Measurements from ENCODE around the gene NCAPG2. TPM values are rescaled to one million over a fixed set of nuclear protein-coding genes. Genes with fewer than 3 reads are reported as not detected.

NCAPG2 gene
- total RNA-seq, 4 donors from 2014 or later: 6.7 to 8.3 (median 7.7) TPM

DNA sequence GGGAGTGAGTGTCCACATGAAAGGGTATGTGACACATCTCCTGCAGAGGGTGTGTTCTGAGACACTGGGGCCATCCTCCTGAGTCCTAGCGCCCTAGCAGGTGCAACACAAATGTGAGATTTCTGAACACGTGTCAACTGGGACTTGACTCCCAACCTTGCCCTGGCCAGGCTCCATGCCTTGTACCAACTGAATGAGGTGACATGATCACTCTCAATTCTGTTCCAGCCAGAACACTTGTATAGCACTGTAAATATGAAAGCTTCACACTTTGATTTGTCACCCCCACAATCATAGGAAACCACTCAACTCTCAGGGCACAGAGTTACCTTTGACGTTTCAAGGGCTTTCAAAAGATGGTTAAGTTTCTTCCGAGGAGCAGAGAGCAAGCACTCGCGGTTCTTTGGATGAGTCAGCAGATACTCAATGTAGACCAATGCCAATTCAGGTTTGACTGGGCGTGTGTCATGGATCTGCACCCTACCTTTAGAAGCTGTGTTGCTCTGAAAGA, 48.6 kb downstream of the NCAPG2 start:
- H3K36me3 ChIP-seq: no peaks in the 10 kb centered on the region
- no peaks in the 10 kb centered on the region for H3K9me3 ChIP-seq
- H3K4me3 ChIP-seq (replicated peaks in 1 of 3): no peak overlapping the region
- no peak for DNase-seq
- no peaks in the 10 kb centered on the region for H3K4me1 ChIP-seq
- TF ChIP-seq CTCF (IDR thresholded peaks at IDR 0.05): no peak
- TF ChIP-seq POLR2A (IDR thresholded peaks at IDR 0.05): no peak
- 87 to 88% methylated on average over 7 of the region's 7 CpGs for WGBS, 2 donors
- H3K27ac ChIP-seq: no peak overlapping the region
- H3K27me3 ChIP-seq: no peaks in the 10 kb centered on the region
- intact Hi-C loops (cut with DNase I): no loop called here

- H3K4me3 ChIP-seq (replicated peaks in 1 of 3): no peak overlapping the region
- intact Hi-C loops (cut with DNase I): no loop called here
- no peaks in the 10 kb centered on the region for H3K36me3 ChIP-seq
- H3K4me1 ChIP-seq: no peaks in the 10 kb centered on the region
- no peaks in the 10 kb centered on the region for H3K27me3 ChIP-seq
- DNase-seq: no peak
- 97 to 98% methylated on average over 11 of the region's 11 CpGs for whole genome bisulfite sequencing, 2 donors
- no peak for TF ChIP-seq POLR2A (IDR thresholded peaks at IDR 0.05)
- no peak for TF ChIP-seq CTCF (IDR thresholded peaks at IDR 0.05)
- H3K9me3 ChIP-seq: no peaks in the 10 kb centered on the region
- H3K27ac ChIP-seq: no peak overlapping the region
These were observed 49.1 kb downstream of the NCAPG2 start for GRCh38 chr7:158655507-158655906.

GRCh38 chr7:158651968-158652565, 52.5 kb downstream of the NCAPG2 start:
- Histone ChIP-seq H3K27me3 (no peaks in the 10 kb centered on the region), H3K27ac (no peak overlapping the region), H3K4me1 (no peaks in the 10 kb centered on the region), H3K9me3 (no peaks in the 10 kb centered on the region), H3K36me3 (no peaks in the 10 kb centered on the region), H3K4me3 (replicated peaks in 1 of 3) (no peak overlapping the region)
- DNase-seq: no peak
- 93 to 96% methylated on average over 11 of the region's 11 CpGs for WGBS, 2 donors
- intact Hi-C loops (cut with DNase I): no loop called here
- TF ChIP-seq POLR2A (IDR thresholded peaks at IDR 0.05) (no peak), CTCF (IDR thresholded peaks at IDR 0.05) (no peak)

DNA sequence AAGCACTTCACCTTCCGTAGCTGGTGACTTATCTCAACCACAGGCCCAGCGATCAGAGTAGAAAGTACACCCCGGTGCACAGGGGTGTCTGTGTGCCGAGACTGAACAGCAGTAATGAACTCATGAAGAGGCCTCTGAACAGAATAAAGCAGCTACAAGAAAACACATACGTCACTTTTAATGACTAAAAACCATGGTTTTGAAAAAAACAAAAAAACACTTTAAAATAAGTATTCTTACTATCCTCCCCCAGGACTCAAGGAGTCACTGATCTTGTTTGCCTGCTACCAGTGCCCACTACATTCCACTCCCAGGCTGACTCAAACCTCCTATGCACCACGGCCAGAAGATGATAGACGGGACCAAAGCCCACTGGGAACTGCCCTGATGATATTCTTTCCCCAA, 53.8 kb downstream of the NCAPG2 start:
- no peaks in the 10 kb centered on the region for H3K4me1 ChIP-seq
- TF ChIP-seq CTCF (IDR thresholded peaks at IDR 0.05) (no peak), POLR2A (IDR thresholded peaks at IDR 0.05) (no peak)
- no peak overlapping the region for H3K4me3 ChIP-seq (replicated peaks in 1 of 3)
- no peaks in the 10 kb centered on the region for H3K36me3 ChIP-seq
- H3K27ac ChIP-seq: no peak overlapping the region
- H3K9me3 ChIP-seq: no peaks in the 10 kb centered on the region
- DNase-seq: no peak
- H3K27me3 ChIP-seq: no peaks in the 10 kb centered on the region
- intact Hi-C loops (cut with DNase I): no loop called here
- WGBS, 2 donors: 82 to 91% methylated on average over 7 of the region's 7 CpGs

- 76% methylated on average over 2 of the region's 2 CpGs for WGBS, 2 donors
- no peaks in the 10 kb centered on the region for H3K4me1 ChIP-seq
- TF ChIP-seq POLR2A (IDR thresholded peaks at IDR 0.05) (no peak), CTCF (IDR thresholded peaks at IDR 0.05) (no peak)
- no peak for DNase-seq
- intact Hi-C loops (cut with DNase I): no loop called here
- H3K4me3 ChIP-seq (replicated peaks in 1 of 3): no peak overlapping the region
- H3K27ac ChIP-seq: no peak overlapping the region
- H3K27me3 ChIP-seq: no peaks in the 10 kb centered on the region
- no peaks in the 10 kb centered on the region for H3K36me3 ChIP-seq
- H3K9me3 ChIP-seq: no peaks in the 10 kb centered on the region
These were observed 55.3 kb downstream of the NCAPG2 start for GRCh38 chr7:158649279-158649678.
